Gastroesophageal sphincter (tissue), 4 donors: ENCODE results near the gene CACNB4. TPM values are rescaled to one million over a fixed set of nuclear protein-coding genes. Genes with fewer than 3 reads are reported as not detected.

Source experiments
- ATAC-seq: fragments of 150-250 bp; one replicate; pipeline ENCODE4 v1.9.1; 2016; ENCODE audit warnings: mild to moderate bottlenecking, moderate library complexity
- H3K27ac ChIP-seq, 4 donors: fragments of 200-600 bp; sonication (generic) in 3 of 4; 1 replicate in 3 of 4; 2 replicates in 1 of 4; pipeline ENCODE4 v1.5.1; 2016 to 2019
- H3K27me3 ChIP-seq: fragments of 200-600 bp; sonication (generic); one replicate; pipeline ENCODE4 v1.5.1; 2019
- H3K36me3 ChIP-seq, 2 donors: fragments of 200-600 bp; sonication (generic); one replicate each; pipeline ENCODE4 v1.5.1; 2019; ENCODE audit warnings: control low read depth in 1 of 2
- H3K4me1 ChIP-seq, 3 donors: fragments of 200-600 bp; sonication (generic); 1 replicate in 2 of 3; 2 replicates in 1 of 3; pipeline ENCODE4 v1.5.1; 2016 to 2019; ENCODE audit warnings: control low read depth in 2 of 3
- H3K4me3 ChIP-seq, 2 donors: fragments of 200-600 bp; sonication (generic); one replicate each; pipeline ENCODE4 v1.5.1; 2019; ENCODE audit warnings: mild to moderate bottlenecking in 1 of 2, moderate library complexity in 1 of 2
- H3K9me3 ChIP-seq, 3 donors: fragments of 200-600 bp; sonication (generic); one replicate each; pipeline ENCODE4 v1.5.1; 2017 to 2019; ENCODE audit warnings: control low read depth in 2 of 3
- EP300 ChIP-seq: sonication (generic); formaldehyde crosslinking; IDR thresholded peaks from one replicate; pipeline ENCODE4 v1.6.1; 2017; ENCODE audit warnings: antibody characterized with exemption, mild to moderate bottlenecking
- POLR2A ChIP-seq, 2 donors: fragments of 450-650 bp; IDR thresholded peaks; one replicate each; pipeline ENCODE4 v1.6.1; 2017; ENCODE audit warnings: antibody characterized with exemption in 2 of 2, mild to moderate bottlenecking in 2 of 2, moderate library complexity in 1 of 2
- POLR2AphosphoS5 ChIP-seq: sonication (generic); formaldehyde crosslinking; IDR thresholded peaks from one replicate; pipeline ENCODE4 v1.6.1; 2017; ENCODE audit warnings: antibody characterized with exemption
- WGBS, 2 donors: methylation state at CpG; one replicate each; pipeline ENCODE4 v1.1.5; 2018; ENCODE audit warnings: low coverage in 1 of 2; 5-methylcytosine and 5-hydroxymethylcytosine counted together
- total RNA-seq, 4 donors: library from RNA; depleted of rRNA; stranded (reverse); fragments of >200 nt; gene quantifications; one replicate each; pipeline ENCODE4 v1.1.0, GENCODE V29; 2016
- TF ChIP-seq, protein P1 (sequence below), 4 experiments: fragments of 200-600 bp in 2 of 4; fragments of 450-650 bp in 2 of 4; sonication (generic) in 1 of 4; IDR thresholded peaks; one replicate each; pipeline ENCODE4 v1.5.1; 2017 to 2019; ENCODE audit warnings: antibody characterized with exemption in 4 of 4, mild to moderate bottlenecking in 2 of 4, moderate library complexity in 2 of 4

Gene CACNB4
- total RNA-seq, 4 donors from 2014 or later = 1.4 to 5.4 (median 1.9) TPM

DNA sequence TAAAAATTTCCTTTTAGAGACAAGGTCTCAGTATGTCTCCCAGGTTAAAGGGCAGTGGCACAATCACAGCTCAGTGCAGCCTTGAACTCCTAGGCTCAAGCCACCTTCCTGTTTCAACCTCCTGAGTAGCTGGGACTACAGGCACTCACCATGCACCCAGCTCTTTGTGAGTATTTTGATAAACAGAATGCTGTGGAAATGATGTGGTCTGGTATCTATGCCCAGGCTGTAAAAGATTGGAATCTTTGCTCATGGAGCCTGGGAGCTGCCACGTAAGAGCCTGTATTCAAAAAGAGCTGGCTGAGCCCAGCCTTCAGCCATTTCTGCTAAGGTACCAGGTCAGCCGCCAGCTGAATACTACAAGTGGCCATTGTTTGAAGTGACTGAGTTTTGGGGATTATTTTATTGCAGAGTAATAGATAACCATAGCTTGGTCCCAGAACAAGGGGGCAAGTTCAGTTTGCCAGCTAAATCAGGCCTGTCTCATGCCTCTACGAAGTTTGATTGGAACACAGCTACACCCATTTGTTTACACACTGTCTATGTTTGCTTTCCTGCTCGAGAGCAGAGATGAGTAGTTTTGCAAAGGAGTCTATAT is 249.3 kb downstream of the CACNB4 start:
- TF ChIP-seq POLR2AphosphoS5 (no peak), POLR2A (IDR thresholded peaks at IDR 0.05) (no peak), EP300 (no peak)
- TF ChIP-seq, protein P1, sequence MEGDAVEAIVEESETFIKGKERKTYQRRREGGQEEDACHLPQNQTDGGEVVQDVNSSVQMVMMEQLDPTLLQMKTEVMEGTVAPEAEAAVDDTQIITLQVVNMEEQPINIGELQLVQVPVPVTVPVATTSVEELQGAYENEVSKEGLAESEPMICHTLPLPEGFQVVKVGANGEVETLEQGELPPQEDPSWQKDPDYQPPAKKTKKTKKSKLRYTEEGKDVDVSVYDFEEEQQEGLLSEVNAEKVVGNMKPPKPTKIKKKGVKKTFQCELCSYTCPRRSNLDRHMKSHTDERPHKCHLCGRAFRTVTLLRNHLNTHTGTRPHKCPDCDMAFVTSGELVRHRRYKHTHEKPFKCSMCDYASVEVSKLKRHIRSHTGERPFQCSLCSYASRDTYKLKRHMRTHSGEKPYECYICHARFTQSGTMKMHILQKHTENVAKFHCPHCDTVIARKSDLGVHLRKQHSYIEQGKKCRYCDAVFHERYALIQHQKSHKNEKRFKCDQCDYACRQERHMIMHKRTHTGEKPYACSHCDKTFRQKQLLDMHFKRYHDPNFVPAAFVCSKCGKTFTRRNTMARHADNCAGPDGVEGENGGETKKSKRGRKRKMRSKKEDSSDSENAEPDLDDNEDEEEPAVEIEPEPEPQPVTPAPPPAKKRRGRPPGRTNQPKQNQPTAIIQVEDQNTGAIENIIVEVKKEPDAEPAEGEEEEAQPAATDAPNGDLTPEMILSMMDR (IDR thresholded peaks at IDR 0.05) = no peak
- no peak overlapping the region for H3K4me3 ChIP-seq
- WGBS, 2 donors = 77 to 84% methylated on average over 3 to 4 of the region's 4 CpGs
- H3K27ac ChIP-seq = no peak overlapping the region
- H3K4me1 ChIP-seq = no peaks in the 10 kb centered on the region
- no peaks in the 10 kb centered on the region for H3K9me3 ChIP-seq
- ATAC-seq = no peak
- no peaks in the 10 kb centered on the region for H3K27me3 ChIP-seq
- H3K36me3 ChIP-seq = no peaks in the 10 kb centered on the region

DNA sequence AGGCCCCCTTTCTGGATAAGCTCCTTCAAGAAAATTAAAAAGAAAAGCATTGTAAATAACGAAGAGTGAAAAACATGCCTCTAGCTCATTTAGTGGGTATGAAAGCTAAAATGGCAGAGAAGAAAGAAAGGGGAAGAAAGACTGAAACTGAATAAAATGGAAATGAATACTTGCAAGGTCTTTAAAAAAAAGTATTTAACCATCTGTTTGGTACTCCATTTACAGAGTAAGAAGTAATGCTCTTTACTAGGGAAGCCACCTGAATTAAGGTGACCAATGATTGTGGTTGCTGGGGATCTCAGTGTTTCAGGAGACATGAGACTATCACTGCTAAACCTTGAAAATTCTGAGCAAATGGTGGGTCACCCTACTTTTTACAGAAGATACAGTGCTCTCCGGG is 253.0 kb downstream of the CACNB4 start:
- Histone ChIP-seq H3K27ac (no peak overlapping the region), H3K27me3 (no peaks in the 10 kb centered on the region), H3K36me3 (no peaks in the 10 kb centered on the region), H3K9me3 (no peaks in the 10 kb centered on the region), H3K4me1 (no peaks in the 10 kb centered on the region), H3K4me3 (no peak overlapping the region)
- no peak for TF ChIP-seq POLR2A (IDR thresholded peaks at IDR 0.05)
- TF ChIP-seq EP300 = no peak
- TF ChIP-seq, protein P1 (IDR thresholded peaks at IDR 0.05) = no peak
- TF ChIP-seq POLR2AphosphoS5 = no peak
- ATAC-seq = no peak
- WGBS, 2 donors = 96 to 100% methylated on average over 1 to 2 of the region's 2 CpGs

DNA sequence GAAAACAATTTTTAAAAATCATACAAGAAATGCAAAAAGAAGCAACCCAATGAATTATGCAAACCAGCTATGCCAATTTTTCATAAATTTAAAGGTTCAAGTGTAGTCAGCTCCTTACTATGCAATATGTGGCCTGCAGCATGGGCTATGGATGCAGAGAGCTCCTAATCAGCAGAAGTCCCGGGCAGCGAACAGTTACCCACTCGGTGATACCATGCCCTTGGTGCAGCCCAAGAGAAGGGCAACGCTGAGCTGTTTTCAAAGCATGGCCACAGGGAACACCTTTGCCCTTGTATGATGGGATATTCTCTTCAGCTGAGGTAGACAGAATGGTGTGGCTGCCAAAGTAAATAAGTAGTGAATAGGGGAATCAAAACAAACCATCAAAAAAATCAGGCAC is 253.4 kb downstream of the CACNB4 start:
- Histone ChIP-seq H3K4me1 (no peaks in the 10 kb centered on the region), H3K9me3 (no peaks in the 10 kb centered on the region), H3K27ac (no peak overlapping the region), H3K36me3 (no peaks in the 10 kb centered on the region), H3K4me3 (no peak overlapping the region), H3K27me3 (no peaks in the 10 kb centered on the region)
- no peak for ATAC-seq
- TF ChIP-seq, protein P1 (IDR thresholded peaks at IDR 0.05) = no peak
- TF ChIP-seq POLR2A (IDR thresholded peaks at IDR 0.05) = no peak
- TF ChIP-seq POLR2AphosphoS5 = no peak
- 83% methylated on average over 4 of the region's 4 CpGs; no CpG with 5 or more reads in 1 of the 2 donors for WGBS, 2 donors

DNA sequence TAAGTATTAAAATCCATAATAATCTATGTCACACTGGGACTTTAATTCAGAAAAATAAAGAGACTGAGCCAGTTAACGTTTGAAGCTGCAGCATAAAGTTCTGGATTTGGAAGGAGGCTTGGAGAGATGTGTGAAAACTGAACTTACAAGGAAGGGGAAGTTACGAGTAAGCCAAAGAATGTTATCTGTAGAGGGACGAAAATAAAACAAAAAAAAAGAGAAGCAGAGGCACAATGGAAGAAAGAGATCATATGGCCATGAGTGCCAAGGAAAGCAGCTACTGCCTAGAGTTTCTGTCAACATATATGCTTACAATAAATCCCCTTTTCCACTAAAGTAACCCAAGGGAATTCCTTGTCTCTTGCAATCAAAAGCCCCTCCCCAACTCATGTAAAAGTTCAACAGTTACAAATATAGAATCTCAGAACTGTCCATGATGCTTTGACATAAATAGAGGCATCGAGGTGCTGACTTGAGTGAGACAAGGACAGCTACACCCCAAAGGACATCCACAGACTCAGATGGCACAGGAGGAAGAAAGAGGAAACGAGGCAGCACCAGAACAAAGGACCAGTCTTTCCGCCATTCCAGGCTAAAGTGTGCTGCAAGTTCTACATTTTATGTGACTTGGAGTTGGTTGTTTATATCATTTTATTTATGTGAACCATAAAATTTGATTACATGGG is 254.5 kb downstream of the CACNB4 start:
- Histone ChIP-seq H3K4me1 (no peaks in the 10 kb centered on the region), H3K27me3 (no peaks in the 10 kb centered on the region), H3K9me3 (no peaks in the 10 kb centered on the region), H3K36me3 (no peaks in the 10 kb centered on the region), H3K27ac (no peak overlapping the region), H3K4me3 (no peak overlapping the region)
- no peak for ATAC-seq
- TF ChIP-seq POLR2A (IDR thresholded peaks at IDR 0.05) (no peak), EP300 (no peak), POLR2AphosphoS5 (no peak)
- TF ChIP-seq, protein P1 (IDR thresholded peaks at IDR 0.05) = no peak
- 56 to 65% methylated on average over 6 of the region's 6 CpGs for WGBS, 2 donors

DNA sequence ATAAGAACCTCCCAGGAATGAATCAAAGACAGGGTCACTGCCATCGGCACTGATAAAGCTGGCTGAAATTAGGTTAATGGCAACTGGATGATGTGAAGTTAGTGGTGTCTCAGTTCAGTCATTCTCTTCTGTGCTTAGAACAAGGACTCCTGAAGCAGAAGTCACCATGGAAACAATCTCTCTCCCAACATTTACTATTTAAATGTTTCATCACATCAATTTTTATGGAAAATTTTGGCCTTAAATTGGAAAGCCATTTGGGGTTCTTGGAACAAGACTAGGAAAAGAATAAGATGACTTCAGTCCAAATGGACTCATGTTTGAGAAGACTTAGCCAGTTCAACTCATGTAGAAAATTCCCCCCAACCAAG is 255.2 kb downstream of the CACNB4 start:
- H3K36me3 ChIP-seq = no peaks in the 10 kb centered on the region
- H3K4me3 ChIP-seq = no peak overlapping the region
- TF ChIP-seq EP300 (no peak), POLR2AphosphoS5 (no peak), POLR2A (IDR thresholded peaks at IDR 0.05) (no peak)
- TF ChIP-seq, protein P1 (IDR thresholded peaks at IDR 0.05) = no peak
- no peaks in the 10 kb centered on the region for H3K27me3 ChIP-seq
- WGBS, 2 donors = 63% methylated on average over 1 of the region's 1 CpG; no CpG with 5 or more reads in 1 of the 2 donors
- no peaks in the 10 kb centered on the region for H3K4me1 ChIP-seq
- no peak overlapping the region for H3K27ac ChIP-seq
- H3K9me3 ChIP-seq = no peaks in the 10 kb centered on the region
- ATAC-seq = no peak
